ENCODE data around the gene CYB561. TPM values are rescaled to one million over a fixed set of nuclear protein-coding genes. Genes with fewer than 3 reads are reported as not detected.

CYB561 gene
- total RNA-seq, 2 donors from 2014 or later: 13.4 to 13.7 TPM

GRCh38 chr17:63491977-63492618, 46.0 kb upstream of the CYB561 start:
- TF ChIP-seq, protein P1, sequence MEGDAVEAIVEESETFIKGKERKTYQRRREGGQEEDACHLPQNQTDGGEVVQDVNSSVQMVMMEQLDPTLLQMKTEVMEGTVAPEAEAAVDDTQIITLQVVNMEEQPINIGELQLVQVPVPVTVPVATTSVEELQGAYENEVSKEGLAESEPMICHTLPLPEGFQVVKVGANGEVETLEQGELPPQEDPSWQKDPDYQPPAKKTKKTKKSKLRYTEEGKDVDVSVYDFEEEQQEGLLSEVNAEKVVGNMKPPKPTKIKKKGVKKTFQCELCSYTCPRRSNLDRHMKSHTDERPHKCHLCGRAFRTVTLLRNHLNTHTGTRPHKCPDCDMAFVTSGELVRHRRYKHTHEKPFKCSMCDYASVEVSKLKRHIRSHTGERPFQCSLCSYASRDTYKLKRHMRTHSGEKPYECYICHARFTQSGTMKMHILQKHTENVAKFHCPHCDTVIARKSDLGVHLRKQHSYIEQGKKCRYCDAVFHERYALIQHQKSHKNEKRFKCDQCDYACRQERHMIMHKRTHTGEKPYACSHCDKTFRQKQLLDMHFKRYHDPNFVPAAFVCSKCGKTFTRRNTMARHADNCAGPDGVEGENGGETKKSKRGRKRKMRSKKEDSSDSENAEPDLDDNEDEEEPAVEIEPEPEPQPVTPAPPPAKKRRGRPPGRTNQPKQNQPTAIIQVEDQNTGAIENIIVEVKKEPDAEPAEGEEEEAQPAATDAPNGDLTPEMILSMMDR (IDR thresholded peaks at IDR 0.05): no peak
- Histone ChIP-seq H3K36me3 (no peaks in the 10 kb centered on the region), H3K4me1 (no peaks in the 10 kb centered on the region), H3K27me3 (no peaks in the 10 kb centered on the region), H3K4me3 (no peak overlapping the region), H3K9me3 (no peaks in the 10 kb centered on the region), H3K27ac (no peak overlapping the region)
- DNase-seq (ENCODE audit: low spot score): no peak

GRCh38 chr17:63491413-63491812, 45.3 kb upstream of the CYB561 start:
- Histone ChIP-seq H3K36me3 (no peaks in the 10 kb centered on the region), H3K27me3 (no peaks in the 10 kb centered on the region), H3K4me1 (no peaks in the 10 kb centered on the region), H3K27ac (no peak overlapping the region), H3K9me3 (no peaks in the 10 kb centered on the region), H3K4me3 (no peak overlapping the region)
- TF ChIP-seq, protein P1 (IDR thresholded peaks at IDR 0.05): no peak
- DNase-seq (ENCODE audit: low spot score): no peak

DNA sequence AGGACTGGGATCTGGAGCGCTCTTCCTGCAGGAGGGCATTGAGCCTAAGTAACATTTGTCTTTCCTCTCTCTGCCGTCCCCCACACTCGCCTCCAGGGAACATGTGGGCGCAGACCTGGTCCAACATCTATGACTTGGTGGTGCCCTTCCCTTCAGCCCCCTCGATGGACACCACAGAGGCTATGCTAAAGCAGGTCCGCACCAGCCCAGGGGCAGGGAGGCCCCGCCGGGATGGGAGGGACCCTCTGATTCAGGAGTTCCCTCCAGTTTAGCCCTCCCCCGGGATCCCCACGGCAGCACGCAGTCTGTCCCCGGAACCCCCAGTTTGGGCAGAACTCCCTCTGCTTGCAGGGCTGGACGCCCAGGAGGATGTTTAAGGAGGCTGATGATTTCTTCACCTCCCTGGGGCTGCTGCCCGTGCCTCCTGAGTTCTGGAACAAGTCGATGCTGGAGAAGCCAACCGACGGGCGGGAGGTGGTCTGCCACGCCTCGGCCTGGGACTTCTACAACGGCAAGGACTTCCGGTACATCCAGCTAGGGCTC, 44.8 kb upstream of the CYB561 start:
- no peaks in the 10 kb centered on the region for H3K9me3 ChIP-seq

GRCh38 chr17:63490329-63490728, 44.2 kb upstream of the CYB561 start:
- TF ChIP-seq, protein P1 (IDR thresholded peaks at IDR 0.05): no peak
- Histone ChIP-seq H3K27ac (no peak overlapping the region), H3K27me3 (no peaks in the 10 kb centered on the region), H3K4me3 (no peak overlapping the region), H3K36me3 (no peaks in the 10 kb centered on the region), H3K4me1 (no peaks in the 10 kb centered on the region), H3K9me3 (no peaks in the 10 kb centered on the region)
- DNase-seq (ENCODE audit: low spot score): no peak

More for the DNA sequence above, 44.8 kb upstream of the CYB561 start:
- Histone ChIP-seq H3K27me3 (no peaks in the 10 kb centered on the region), H3K4me1 (no peaks in the 10 kb centered on the region), H3K36me3 (no peaks in the 10 kb centered on the region), H3K27ac (no peak overlapping the region), H3K4me3 (no peak overlapping the region)
- TF ChIP-seq, protein P1 (IDR thresholded peaks at IDR 0.05): no peak
- DNase-seq (ENCODE audit: low spot score): no peak

GRCh38 chr17:63489291-63489690, 43.2 kb upstream of the CYB561 start:
- DNase-seq (ENCODE audit: low spot score): no peak
- Histone ChIP-seq H3K9me3 (no peaks in the 10 kb centered on the region), H3K4me1 (no peaks in the 10 kb centered on the region), H3K4me3 (no peak overlapping the region), H3K27ac (no peak overlapping the region), H3K27me3 (no peaks in the 10 kb centered on the region), H3K36me3 (no peaks in the 10 kb centered on the region)
- TF ChIP-seq, protein P1 (IDR thresholded peaks at IDR 0.05): no peak

DNA sequence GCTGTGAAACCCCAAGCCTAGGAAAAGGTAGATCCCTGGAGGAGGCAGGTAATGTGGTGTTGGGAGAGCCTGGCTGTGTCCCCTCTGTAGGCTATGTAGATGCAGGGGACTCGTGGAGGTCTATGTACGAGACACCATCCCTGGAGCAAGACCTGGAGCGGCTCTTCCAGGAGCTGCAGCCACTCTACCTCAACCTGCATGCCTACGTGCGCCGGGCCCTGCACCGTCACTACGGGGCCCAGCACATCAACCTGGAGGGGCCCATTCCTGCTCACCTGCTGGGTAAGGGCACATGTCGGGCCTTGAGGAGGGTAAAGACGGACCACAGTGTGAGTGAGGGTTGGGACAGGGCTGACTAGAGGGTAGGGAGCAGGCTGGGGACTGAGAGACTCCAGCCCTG, 42.7 kb upstream of the CYB561 start:
- no peak overlapping the region for H3K27ac ChIP-seq

More for the DNA sequence above, 42.7 kb upstream of the CYB561 start:
- TF ChIP-seq, protein P1 (IDR thresholded peaks at IDR 0.05): no peak
- no peaks in the 10 kb centered on the region for H3K36me3 ChIP-seq
- H3K27me3 ChIP-seq: no peaks in the 10 kb centered on the region
- H3K4me1 ChIP-seq: no peaks in the 10 kb centered on the region
- no peak overlapping the region for H3K4me3 ChIP-seq
- H3K9me3 ChIP-seq: no peaks in the 10 kb centered on the region
- DNase-seq (ENCODE audit: low spot score): no peak

Measured in right atrium auricular region (tissue), 2 donors.